GM12878 (cell line): ENCODE results near the gene ZDHHC17.

ENCODE experiments used
- FOXM1 ChIP-seq: IDR thresholded peaks from 2 replicates; pipeline ENCODE4 v1.6.1; 2012; ENCODE audit warnings: low read depth, mild to moderate bottlenecking, inconsistent platforms, low read length, moderate library complexity
- HDAC2 ChIP-seq: fragments of 200-600 bp; sonication (generic); IDR thresholded peaks from 2 replicates; pipeline ENCODE4 v1.6.1; 2017
- JUND ChIP-seq: IDR thresholded peaks from 2 replicates; pipeline ENCODE4 v1.6.1; 2012; ENCODE audit warnings: low read depth, mild to moderate bottlenecking, low read length, improper control_type of control experiment, moderate library complexity
- LARP7 ChIP-seq: fragments of 450-650 bp; IDR thresholded peaks from 2 replicates; pipeline ENCODE4 v1.6.1; 2017; ENCODE audit warnings: mild to moderate bottlenecking
- POLR2AphosphoS5 ChIP-seq: IDR thresholded peaks from 2 replicates; pipeline ENCODE4 v1.6.1; 2011; ENCODE audit warnings: mild to moderate bottlenecking, low read length, inconsistent platforms
- RELA ChIP-seq: fragments of 450-650 bp; IDR thresholded peaks from 2 replicates; pipeline ENCODE4 v1.8.0; 2014; ENCODE audit warnings: borderline replicate concordance; ENCODE audit not compliant: partially characterized antibody
- SIN3A ChIP-seq: IDR thresholded peaks from 2 replicates; pipeline ENCODE4 v1.6.1; 2012; ENCODE audit warnings: low read depth, low read length, improper control_type of control experiment
- SUPT20H ChIP-seq: IDR thresholded peaks from 2 replicates; pipeline ENCODE4 v1.6.1; 2011; ENCODE audit warnings: low read depth, mild to moderate bottlenecking, low read length, moderate library complexity, borderline replicate concordance; ENCODE audit not compliant: control insufficient read depth
- TAF1 ChIP-seq: IDR thresholded peaks from 2 replicates; pipeline ENCODE4 v1.6.1; 2011; ENCODE audit warnings: mild to moderate bottlenecking, low read depth, low read length, borderline replicate concordance
- ZNF24 ChIP-seq: fragments of 450-650 bp; IDR thresholded peaks from 2 replicates; pipeline ENCODE4 v1.6.1; 2017; ENCODE audit warnings: antibody characterized with exemption, mild to moderate bottlenecking
- ZZZ3 ChIP-seq: IDR thresholded peaks from 2 replicates; pipeline ENCODE4 v1.6.1; 2011; ENCODE audit warnings: low read depth; ENCODE audit not compliant: control insufficient read depth, insufficient read length
- TF ChIP-seq, protein P1 (sequence below): IDR thresholded peaks from 2 replicates; pipeline ENCODE4 v1.6.1; 2012; ENCODE audit warnings: low read depth, low read length, improper control_type of control experiment
- TF ChIP-seq, protein P2 (sequence below): IDR thresholded peaks from 2 replicates; pipeline ENCODE4 v1.6.1; 2011; ENCODE audit warnings: mild to moderate bottlenecking, low read depth, low read length, moderate library complexity; ENCODE audit not compliant: insufficient replicate concordance
- TF ChIP-seq, protein P3 (sequence below), 3 experiments: IDR thresholded peaks in 2 of 3; conservative IDR thresholded peaks in 1 of 3; 2 replicates each; pipeline ENCODE4 v1.5.1; 2011; ENCODE audit warnings: low read depth in 3 of 3, low read length in 3 of 3, mild to moderate bottlenecking in 3 of 3, control low read depth in 2 of 3, moderate library complexity in 2 of 3, inconsistent platforms in 1 of 3, mixed read lengths in 1 of 3; ENCODE audit not compliant: control insufficient read depth in 2 of 3, insufficient read depth in 1 of 3; ENCODE audit errors: extremely low read depth in 1 of 3

DNA sequence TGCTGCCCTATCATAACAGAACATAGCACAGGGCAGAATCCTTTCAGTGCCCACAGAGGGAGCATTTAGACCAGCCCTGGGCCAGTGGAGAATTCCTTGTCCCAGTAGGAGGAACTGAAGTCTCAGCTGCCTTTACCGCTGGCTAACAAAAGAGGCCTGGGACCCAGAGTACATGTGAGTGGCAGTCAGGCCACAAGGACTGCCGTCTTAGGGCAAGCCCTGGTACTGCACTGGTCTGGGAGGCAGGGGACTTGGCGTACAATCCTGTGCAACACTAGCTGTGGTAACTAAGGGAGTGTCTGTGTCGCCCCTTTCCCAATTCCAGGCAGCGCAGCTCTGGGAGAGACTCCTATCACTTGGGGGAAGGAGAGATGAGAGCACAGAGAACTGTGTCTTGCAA lies 131.9 kb downstream of the ZDHHC17 start:
- TF ChIP-seq FOXM1 (no peak), TAF1 (no peak), ZZZ3 (no peak), POLR2AphosphoS5 (no peak), LARP7 (no peak), HDAC2 (no peak), SUPT20H (no peak), SIN3A (no peak), JUND (no peak), ZNF24 (no peak), RELA (no peak)
- TF ChIP-seq, protein P1, sequence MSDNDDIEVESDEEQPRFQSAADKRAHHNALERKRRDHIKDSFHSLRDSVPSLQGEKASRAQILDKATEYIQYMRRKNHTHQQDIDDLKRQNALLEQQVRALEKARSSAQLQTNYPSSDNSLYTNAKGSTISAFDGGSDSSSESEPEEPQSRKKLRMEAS = no peak
- TF ChIP-seq, protein P2, sequence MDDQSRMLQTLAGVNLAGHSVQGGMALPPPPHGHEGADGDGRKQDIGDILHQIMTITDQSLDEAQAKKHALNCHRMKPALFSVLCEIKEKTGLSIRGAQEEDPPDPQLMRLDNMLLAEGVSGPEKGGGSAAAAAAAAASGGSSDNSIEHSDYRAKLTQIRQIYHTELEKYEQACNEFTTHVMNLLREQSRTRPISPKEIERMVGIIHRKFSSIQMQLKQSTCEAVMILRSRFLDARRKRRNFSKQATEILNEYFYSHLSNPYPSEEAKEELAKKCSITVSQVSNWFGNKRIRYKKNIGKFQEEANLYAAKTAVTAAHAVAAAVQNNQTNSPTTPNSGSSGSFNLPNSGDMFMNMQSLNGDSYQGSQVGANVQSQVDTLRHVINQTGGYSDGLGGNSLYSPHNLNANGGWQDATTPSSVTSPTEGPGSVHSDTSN = no peak
- TF ChIP-seq, protein P3, sequence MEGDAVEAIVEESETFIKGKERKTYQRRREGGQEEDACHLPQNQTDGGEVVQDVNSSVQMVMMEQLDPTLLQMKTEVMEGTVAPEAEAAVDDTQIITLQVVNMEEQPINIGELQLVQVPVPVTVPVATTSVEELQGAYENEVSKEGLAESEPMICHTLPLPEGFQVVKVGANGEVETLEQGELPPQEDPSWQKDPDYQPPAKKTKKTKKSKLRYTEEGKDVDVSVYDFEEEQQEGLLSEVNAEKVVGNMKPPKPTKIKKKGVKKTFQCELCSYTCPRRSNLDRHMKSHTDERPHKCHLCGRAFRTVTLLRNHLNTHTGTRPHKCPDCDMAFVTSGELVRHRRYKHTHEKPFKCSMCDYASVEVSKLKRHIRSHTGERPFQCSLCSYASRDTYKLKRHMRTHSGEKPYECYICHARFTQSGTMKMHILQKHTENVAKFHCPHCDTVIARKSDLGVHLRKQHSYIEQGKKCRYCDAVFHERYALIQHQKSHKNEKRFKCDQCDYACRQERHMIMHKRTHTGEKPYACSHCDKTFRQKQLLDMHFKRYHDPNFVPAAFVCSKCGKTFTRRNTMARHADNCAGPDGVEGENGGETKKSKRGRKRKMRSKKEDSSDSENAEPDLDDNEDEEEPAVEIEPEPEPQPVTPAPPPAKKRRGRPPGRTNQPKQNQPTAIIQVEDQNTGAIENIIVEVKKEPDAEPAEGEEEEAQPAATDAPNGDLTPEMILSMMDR (IDR thresholded peaks at IDR 0.05 in 2 of 3, conservative IDR thresholded peaks at IDR 0.05 in 1 of 3; ENCODE audit: control insufficient read depth in 2 of 3, extremely low read depth in 1 of 3, insufficient read depth in 1 of 3, low read depth in 3 of 3, low read length in 3 of 3) = no peak
